Measurements from ENCODE around the gene SLC16A13.
A peak's percentile ranks its signal among the peaks of the same experiment; 100 is the strongest.

SLC16A13 gene

DNA sequence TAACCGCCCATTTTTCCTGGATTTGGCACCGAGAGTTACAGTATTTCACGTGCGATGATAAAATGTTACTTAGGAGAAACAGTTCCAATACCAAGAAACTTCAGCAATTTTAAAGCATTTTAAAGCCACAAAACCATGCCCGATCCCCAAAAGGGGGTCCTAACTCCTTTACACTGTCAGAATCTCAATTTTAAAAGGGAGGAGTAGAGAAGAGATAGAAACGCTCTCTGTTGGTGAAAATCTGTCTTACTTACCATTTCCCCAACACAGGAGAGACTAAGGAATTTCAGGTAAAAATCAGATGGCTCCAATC, 23.9 kb upstream of the SLC16A13 start:
- DNase-seq = no peak

DNA sequence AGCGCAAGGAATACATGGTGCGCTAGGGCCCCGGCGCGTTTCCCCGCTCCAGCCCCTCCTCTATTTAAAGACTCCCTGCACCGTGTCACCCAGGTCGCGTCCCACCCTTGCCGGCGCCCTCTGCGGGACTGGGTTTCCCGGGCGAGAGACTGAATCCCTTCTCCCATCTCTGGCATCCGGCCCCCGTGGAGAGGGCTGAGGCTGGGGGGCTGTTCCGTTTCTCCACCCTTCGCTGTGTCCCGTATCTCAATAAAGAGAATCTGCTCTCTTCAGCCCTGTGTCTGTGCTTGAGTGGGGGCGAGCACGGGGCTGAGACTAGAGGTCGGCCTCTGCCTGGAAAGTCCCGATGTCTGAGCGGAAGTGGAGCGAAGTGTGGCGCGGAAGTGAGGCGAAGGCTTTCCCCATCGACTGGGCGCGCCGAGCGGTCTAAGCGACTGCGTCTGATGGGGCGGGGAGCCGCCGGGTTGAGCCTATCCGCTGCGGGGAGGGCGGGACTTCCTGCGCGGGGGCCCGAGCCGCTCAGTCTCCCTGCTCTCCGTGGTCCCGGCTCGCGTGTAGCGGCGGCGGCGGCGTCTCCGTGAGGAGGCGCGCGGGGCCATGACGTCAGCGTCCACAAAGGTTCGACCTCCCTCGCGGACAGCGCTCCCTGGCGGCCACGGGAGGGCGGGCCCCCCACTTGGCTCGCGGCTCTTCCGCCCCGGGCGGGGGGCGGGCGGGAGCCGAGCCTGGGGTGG, 21.4 kb upstream of the SLC16A13 start:
- peak; percentile 57 to 99 (median 95) for DNase-seq

DNA sequence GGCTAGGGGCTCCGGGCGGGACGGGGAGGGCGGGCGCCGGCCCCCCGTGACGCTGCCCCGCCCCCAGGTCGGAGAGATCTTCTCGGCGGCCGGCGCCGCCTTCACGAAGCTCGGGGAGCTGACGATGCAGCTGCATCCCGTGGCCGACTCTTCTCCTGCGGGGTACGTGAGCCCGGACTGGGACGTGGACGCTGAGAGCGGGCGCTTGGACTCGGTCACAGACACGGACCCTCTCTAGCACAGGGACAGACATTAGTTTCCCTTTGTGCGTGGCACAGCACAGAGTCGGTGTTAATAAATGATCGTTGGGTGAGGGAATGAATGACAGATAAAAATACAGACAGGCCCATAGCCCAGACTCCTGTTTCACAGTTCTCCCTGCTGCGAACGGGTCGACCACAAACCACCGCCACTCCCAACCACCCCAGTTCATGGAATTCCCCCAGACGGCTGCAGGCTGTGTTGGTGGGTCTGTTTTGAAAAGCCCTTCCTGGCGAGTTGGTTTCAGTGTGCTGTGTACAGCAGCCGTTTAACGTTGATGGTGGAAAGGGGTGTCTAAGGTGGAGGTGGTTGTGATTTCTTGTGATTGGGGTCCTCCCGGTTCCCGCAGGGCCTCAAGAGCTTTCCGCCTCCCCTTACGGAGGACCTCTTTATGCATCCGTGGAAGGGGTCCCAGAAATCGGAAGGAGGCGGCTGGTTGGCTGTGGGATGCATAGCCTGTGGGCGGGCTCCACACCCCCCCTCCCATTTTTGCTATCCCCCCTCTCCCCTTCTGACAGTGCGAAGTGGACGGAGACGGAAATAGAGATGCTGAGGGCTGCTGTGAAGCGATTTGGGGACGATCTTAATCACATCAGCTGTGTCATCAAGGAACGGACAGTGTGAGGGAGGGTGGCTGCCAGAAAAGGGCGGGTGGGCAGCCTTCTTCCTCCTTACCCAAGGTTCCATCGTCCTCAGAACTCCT, 20.5 kb upstream of the SLC16A13 start:
- peak in 10 of 56 donors; percentile 48 to 94 (median 66) for DNase-seq

DNA sequence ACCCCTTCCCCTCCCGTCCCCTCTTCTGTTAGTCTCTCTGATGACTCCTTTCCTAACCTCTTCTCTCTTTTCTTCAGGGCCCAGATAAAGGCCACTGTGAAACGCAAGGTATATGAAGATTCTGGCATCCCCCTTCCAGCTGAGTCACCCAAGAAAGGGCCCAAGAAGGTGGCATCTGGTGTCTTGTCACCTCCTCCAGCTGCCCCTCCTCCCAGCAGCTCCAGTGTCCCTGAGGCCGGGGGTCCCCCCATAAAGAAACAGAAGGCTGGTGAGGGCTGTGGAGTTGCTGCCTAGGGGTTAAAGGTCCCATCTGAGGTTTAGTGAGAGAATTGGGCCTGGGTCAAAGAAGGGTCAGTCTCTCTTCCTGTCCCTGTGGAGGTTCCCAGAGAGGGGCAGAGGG, 19.4 kb upstream of the SLC16A13 start:
- no peak for DNase-seq

DNA sequence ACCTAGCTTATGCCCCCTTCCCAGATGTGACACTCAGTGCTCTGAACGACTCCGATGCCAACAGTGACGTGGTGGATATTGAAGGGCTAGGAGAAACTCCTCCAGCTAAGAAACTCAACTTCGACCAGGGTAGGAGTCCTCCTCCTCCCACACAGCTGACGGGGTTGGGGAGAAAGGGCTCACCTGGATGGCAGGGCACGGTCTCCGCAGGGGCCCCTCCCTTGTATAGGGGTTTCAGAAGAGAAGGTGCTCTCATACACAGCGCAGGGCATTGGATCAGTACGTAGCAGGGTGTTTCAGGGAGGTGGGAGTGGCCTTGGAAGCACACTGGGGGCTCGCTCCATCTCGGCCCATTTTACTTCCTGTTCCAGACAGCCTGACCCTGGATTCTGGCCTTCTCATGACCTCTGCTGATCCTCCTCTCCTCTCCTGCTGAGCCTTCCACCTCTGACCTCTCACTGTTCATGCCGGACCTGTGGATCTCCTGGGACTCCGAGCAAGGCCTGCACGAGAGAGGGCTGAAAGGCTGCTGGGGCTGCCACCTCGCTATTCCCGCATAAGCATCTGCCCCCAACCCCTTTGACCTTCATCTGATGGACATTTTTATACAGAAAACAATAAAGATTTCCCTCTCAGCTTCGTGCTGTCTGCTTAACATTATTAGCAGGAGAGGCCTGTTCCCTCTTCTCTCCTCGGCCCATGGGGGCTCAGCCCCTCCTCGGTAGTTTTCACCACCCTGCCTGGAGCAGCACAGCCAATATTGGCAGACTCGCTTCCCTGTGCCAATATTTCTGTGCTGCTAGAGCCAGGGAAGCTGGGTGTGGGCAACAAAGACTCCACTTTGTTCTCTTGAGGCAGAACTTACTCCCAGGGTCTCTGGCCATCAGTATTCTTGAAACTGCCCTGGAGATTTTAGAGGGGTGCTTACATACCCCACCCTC, 18.7 kb upstream of the SLC16A13 start:
- DNase-seq = peak in 1 of 56 donors; percentile 22

DNA sequence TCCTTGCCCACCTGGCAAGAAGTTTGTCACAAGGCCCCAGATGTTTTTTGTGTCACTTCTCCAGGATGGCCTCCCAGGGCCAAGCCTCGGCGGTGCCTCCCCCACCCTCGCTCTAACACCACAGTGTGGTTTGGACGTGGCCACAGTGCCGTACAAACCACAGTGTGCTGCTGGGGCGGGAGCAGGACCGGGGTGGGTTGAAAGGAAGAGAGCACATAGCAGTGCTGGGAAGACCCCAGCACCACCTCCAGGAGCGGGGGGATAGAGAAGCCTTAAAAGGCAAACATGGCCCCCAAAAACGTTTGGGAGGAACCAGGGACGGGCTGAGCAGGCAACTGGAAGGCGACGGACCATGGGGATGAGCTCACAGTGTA, 18.0 kb upstream of the SLC16A13 start:
- no peak for DNase-seq

DNA sequence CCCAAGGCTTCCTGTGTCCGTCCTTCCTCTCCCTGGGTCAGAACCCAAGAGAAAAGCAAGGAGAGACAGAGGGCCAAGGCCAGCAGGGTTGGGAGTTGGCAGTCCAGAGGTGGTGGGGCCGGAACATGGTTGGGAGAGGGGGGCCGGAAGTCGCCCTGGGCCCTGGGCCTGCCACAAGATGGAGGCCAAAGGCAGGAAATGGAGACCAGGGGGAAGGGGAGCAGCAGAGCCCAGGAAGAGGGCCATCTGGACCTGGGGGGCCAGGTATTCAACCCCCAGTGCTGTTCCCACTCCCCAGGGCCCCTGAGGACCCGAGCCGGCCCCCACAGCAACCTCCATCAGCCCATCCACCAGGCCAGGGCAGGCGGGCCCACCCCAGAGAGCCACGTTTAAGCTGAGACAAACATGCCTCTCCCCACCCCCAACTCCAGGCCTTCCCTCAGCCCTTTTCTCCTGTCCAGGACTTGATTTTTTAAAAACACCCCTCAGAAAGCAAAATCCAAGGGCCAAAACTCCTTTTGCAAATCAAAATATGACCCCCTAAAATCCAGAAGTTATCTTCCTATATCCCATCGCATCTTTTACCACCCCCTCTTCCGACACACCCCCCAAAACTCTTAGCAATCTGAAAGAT, 17.4 kb upstream of the SLC16A13 start:
- peak in 13 of 56 donors; percentile 9 to 47 (median 26) for DNase-seq

DNA sequence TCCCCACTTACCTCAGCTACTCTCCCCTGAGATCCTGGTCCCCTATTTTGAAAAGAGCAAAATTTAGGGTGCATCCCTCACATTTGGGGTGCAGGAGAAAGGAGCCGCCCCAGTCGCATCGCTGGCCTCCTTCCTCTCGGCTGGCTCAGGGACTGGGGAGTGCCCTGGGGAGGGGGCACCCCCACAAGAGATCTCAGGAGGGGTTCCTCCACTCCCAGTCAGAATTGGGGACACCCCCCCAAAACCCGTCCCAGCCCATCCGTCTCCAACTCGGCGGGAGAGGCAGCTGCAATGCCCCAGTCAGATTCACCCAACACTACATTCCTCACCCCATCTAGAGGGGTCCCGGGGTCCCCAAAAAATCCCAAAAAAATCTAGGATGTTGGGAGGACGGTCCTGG, 16.4 kb upstream of the SLC16A13 start:
- no peak for DNase-seq

DNA sequence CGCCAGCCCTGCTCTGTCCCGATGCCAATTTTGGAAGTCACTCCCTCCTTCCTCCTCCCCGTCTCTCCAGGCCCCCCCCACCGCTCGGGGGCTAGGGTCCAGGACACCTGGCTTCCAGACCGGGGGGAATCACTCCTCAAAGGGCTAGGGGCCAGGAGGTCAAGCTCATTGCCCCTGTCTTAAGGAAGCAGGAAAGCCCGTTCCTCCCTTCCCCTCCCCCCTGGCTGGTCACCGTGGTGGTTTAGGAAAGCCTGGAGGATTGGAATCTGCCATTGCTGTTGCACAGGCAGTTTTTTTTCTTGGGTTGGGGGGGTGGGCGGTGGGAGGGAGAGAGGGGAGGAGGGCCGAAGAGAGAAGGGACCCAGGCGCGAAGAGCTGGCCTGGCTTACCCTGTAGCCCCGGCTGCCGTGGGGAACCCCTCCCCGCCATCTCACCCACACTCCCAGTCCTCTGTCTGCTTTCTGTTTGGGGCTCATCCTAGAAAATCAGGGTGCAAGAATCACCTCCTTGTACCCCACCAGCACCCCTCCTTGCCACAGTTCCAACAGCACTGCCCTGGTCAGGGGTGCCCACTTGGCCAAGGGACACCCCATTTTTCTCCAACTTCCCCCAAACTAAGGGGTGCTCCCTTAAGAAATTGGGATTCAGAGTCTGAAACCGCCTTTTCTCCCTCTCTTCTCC, 15.8 kb upstream of the SLC16A13 start:
- DNase-seq = peak in 22 of 56 donors; percentile 19 to 62 (median 39)

DNA sequence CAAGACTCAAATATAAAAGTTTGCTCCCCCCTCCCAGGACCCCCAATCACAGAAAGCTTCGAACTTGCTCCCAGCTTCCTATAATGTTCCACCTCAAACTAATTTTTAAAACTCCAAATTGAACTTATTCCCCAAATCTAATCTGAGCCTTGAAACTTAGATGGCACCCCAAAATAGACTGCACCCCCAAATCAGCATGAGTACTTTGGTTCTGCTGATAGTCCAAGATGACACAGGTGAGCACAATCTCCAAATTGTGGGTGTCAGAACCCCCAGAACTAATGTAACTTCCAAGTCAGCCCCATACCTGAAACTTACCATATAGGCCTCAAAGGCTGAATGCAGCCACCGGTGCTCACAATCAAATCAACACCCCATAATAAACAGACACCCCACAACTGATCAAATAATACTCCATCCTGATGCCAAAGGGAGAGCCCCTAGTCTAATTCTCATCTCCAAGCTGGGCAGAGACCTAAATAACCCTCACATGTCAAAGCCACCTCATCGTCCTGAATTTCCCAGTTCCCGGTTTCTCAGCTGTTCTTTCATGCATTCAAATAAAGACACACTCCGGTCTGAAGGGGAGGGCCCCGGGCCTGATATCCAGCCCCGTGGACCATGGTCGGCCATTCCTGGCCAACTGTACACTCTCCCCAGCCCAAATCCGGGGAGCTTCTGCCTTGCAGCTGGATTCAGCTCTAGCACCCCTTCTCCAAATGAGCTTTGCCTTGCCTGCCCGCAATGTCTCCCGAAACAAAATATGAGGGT, 14.7 kb upstream of the SLC16A13 start:
- DNase-seq = no peak

DNA sequence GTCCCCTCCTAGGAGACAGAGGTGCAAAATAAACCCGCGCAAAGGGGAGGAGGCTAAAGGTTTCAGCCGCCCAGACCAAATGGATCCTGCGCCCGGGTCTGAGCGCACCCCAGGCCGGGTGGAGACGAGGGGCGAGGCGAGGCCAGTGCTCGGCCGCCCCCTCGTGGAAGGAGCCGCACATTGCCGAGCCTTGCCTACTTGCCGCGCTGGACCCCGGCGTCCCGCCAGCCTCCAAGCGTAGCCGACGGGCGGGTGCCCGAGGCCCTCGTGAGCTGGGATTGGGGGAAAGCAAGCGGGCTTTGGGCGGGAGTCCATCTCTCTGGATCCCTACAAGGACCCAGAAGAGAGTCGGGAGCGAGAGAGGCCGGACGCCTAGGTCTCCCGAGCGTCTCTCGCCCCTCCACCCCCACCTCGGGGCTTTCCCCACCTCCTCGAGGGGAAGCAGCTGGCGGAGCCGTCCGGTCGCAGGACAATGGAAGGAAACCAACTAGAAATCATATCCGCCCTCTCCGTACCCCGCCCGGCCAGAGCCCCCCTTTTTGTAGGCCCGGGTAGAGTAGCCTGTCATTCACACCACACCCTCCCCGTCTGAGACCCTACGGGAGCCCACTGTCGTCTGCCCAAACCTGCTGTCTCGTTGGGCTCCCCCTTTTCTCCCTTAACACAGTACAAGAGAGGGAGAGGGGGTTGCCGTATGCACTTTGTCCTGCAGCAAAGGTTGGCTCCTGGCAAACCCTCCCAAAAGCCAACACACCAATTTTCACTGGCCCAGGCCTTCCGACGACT, 13.6 kb upstream of the SLC16A13 start:
- peak in 32 of 56 donors; percentile 11 to 80 (median 46) for DNase-seq

DNA sequence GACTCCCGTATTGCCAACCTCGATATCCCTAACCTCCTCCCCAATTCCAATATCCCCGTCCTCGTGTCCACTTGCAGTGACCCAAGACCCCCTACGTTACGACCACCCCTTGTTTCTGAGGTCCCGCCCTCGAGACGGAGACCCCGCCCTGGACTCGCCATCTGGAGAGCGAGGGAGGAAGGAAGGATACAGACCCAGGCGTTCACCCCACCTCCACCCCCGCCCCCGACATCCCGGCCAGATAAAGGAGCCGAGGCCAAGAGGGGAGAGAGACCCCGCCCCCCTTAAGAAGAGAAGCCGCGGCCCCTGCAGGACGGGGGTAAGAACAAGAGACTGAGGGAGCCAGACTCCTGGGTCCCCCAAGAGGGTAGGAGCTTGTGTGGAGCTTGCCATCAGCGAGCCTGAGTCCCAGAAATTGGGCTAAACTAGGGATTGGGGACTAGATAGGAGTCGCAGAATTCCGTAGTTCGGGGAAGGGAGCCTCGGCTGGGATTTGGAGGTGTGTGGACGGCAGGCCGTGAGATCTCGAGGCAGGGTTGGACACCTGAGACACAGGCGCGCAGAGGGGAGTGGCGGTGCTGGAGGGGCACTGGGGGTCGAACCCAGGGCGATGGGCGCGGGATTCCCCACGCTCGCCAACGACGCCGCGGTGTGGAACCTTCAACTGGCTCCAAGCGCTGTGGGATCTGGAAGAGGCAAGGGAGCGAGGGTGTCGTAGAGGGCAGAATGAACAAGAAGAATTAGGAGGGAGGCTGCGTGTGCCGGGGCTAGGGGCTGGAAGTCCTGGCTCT, 12.8 kb upstream of the SLC16A13 start, which contains the start of gene BCL6B:
Gene BCL6B, plus strand, starts transcription at position 270 of the 791 bp plus-strand sequence. CDS start 622 bp downstream, outside the sequence.
- DNase-seq = no peak

DNA sequence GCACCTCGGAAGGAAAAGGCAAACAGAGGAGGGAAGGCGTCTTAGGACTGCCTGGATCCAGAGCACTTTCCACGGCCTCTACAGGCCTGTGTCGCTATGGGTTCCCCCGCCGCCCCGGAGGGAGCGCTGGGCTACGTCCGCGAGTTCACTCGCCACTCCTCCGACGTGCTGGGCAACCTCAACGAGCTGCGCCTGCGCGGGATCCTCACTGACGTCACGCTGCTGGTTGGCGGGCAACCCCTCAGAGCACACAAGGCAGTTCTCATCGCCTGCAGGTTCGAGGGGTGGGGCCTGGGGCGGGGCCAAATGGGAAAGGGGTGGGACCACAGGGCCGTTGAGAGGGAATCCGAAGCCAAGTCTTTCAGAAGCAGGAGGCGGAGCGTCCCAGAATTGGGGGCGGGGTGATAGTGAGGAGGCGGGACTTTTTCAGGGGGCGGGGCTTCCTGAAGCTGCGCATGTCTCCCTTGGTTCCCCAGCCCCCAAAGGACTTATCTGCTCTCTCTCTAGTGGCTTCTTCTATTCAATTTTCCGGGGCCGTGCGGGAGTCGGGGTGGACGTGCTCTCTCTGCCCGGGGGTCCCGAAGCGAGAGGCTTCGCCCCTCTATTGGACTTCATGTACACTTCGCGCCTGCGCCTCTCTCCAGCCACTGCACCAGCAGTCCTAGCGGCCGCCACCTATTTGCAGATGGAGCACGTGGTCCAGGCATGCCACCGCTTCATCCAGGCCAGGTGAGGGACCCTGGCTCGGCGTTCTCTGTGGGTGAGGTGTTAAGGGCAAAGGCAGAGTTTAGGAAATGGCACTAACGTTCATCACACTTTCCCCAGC, 12.0 kb upstream of the SLC16A13 start:
- DNase-seq = peak in 47 of 56 donors; percentile 8 to 92 (median 57)

DNA sequence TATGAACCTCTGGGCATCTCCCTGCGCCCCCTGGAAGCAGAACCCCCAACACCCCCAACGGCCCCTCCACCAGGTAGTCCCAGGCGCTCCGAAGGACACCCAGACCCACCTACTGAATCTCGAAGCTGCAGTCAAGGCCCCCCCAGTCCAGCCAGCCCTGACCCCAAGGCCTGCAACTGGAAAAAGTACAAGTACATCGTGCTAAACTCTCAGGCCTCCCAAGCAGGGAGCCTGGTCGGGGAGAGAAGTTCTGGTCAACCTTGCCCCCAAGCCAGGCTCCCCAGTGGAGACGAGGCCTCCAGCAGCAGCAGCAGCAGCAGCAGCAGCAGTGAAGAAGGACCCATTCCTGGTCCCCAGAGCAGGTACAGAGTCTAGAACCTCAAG, 11.4 kb upstream of the SLC16A13 start:
- no peak for DNase-seq

DNA sequence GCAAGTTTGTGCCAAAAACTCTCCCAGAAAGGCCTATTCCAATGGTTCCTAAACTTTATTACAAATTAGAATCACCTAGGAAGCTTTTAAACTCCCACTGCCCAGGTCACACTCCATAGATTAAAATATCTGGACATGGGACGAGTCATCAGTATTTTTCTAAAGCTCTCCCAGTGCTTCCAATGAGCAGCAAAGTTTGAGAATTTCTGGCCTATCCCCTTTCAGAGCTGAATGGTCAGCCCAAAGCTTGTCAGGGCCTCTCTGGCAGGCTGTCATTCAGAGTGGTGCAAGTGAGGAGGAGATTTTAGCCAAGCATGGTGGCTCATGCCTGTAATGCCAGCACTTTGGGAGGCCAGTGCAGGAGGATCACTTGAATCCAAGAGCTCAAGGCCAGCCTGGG, 10.6 kb upstream of the SLC16A13 start:
- DNase-seq = no peak

DNA sequence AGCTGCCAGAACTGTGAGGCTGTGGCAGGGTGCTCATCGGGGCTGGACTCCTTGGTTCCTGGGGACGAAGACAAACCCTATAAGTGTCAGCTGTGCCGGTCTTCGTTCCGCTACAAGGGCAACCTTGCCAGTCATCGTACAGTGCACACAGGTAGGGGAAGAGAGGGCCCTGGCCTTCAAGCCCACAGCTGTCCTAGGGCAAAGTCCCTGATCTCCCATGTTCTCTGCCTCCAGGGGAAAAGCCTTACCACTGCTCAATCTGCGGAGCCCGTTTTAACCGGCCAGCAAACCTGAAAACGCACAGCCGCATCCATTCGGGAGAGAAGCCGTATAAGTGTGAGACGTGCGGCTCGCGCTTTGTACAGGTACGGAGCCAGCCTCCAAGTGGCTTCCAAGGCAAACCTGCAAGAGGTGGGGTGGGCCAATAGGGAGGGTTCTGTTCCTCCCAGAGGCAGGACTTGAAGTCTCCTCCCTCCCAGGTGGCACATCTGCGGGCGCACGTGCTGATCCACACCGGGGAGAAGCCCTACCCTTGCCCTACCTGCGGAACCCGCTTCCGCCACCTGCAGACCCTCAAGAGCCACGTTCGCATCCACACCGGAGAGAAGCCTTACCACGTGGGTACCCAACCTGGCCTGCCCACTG, 9.2 kb upstream of the SLC16A13 start:
- DNase-seq = no peak
